GM19240 (cell line): ENCODE data around the gene SDC3.
"Not testable (repeated sequence)": the region's sequence is repeated elsewhere in the genome, so short reads cannot be mapped to it uniquely, and the experiment has no call there.

ENCODE experiments used
- DNase-seq: peaks from one replicate; pipeline ENCODE4 v3.0.0; 2011; ENCODE audit warnings: low spot score; ENCODE audit not compliant: insufficient read length

SDC3 gene, protein sequence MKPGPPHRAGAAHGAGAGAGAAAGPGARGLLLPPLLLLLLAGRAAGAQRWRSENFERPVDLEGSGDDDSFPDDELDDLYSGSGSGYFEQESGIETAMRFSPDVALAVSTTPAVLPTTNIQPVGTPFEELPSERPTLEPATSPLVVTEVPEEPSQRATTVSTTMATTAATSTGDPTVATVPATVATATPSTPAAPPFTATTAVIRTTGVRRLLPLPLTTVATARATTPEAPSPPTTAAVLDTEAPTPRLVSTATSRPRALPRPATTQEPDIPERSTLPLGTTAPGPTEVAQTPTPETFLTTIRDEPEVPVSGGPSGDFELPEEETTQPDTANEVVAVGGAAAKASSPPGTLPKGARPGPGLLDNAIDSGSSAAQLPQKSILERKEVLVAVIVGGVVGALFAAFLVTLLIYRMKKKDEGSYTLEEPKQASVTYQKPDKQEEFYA

DNA sequence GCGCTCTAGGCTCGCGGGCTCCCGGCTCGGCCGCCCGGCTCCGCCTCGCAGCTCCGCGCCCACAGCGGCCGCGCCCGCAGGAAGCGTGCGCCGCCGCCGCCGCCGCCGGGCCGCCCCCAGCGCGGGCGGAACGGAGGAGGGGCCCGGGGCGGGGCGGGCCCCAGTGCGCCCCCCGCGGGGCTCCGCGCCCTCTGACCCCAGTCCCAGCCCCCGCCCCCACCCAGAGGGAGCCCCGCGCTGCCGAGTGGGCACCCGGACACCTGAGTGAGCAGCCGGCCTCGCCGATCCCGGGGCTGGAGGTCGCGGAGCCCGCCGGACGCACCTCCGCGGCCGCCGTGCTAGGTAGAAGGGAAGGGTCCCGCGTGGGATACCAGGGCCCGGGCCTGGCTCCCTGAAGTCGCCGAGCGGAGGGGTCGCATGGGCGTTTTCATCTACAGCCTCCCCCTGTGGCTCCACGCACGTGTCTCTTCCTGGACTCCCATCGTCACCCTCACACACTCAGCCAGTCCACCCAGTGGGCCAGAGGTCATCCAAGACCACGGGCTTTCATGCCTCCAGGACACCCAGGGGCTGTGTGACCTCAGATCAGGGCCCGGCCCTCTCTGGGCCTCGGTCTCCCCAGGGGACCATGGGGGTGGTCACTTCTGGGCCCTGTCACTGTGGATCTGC lies at the start of gene SDC3:
Gene SDC3 (minus strand): TSS at position 63 of the 669 bp plus-strand sequence. CDS start 172 bp downstream, outside the sequence.
- no peak for DNase-seq

DNA sequence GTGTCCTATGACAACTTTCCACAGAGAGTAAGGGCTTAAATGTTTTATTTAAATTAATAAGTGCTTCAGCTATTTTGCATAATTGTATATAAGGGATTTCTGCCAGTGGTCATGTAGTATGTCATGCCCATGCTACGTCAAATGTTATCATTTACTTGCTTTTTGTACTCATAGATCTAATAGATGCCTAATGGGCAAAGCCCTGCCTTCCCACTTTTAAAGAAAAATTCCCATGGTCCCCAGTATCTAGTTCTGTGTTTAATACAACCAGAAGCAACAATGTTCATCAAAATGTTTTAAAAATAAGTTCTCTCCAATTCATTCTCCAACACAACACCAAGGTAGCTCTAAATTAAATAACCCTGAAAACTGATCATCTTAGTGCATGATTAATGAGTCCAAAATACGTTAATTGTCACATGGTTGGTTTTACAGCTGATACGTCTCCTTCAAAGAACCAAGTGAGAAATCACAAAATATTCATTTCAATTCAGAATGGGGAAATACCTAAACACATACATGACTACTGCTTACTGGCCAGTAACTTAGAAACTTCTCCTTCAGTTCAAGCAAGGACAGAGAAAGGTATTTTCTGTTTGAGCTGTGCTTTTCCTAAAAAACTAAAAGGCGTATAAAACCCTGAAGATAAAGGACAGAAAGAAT lies 49.1 kb upstream of the SDC3 start:
- no peak for DNase-seq

DNA sequence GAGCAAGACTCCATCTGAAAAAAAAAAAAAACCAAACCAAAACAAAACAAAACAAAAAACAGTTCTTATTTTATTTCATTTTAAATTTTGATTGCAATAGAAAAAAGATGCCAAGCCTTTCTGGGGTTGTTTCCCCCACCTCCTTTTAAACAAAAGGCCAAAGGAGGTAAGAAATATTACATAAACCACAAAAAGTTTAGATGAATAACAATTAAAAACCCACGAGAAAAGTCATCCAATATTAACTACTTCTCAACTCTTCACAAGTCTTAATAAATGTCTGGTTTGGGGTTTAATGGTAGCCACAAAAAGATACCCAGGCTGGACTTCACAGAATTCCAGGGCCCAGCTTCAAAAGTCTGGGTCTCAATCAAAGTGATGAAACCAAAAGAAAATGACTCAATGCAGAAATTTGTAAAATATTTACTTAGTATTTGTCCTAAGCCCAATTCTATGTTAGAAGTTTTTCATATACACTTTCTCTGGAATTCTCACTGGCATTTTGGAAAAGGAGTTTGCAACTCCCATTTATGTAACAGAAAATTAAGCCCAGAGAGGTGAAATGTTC lies 47.0 kb upstream of the SDC3 start:
- DNase-seq, result no peak

DNA sequence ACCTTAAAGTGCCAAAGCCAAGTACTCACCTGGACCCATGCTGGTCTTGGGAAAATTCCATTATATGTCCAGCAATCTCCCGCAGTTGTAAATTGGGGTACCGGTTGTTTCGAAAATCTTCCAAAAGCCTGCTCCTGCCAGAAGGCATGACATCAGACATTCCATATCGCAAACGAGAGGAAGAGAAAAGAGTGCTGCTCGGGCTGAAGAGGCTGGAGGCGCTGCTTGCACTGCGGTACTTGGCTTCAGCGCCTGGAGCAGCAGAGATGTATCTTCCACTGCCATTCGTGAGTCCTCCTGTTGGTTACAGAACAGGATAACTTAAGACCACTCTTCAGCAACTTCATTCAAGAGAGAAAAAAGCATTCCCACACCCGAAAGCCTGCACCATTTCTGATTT lies 45.1 kb upstream of the SDC3 start:
- no peak for DNase-seq

DNA sequence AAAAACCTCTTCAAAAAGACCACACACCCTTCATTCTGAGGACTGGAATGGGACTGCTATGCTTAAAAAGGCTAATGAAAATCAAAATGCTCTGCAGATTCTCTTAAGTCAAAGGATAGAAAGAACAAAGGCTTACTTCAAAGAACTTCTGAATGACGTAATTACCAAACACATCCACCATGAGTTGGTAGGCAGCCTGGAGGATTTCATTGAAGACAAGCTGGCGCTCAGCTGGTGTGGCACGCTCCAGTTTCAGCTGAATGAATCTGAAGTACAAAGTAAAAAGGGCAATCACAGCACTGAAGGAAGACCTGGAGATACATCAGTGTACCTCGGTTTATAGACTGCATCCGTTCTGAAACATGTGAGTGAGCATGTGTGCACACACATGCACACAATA lies 43.5 kb upstream of the SDC3 start:
- DNase-seq, result no peak

DNA sequence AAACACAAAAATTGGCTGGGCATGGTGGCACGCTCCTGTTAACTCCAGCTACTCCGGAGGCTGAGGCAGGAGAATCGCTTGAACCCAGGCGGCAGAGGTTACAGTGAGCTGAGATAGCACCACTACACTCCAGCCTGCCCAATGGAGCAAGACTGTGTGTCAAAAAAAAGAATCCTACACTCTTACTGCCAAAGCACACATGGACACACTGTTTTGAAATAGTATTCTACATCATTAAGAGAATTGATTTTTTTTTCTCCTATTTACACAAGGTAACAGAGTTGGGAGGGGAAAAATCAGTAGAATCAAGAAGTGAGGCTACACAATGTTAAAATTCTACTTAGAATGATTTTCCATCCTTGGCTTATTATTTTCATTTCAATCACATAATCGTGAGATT lies 42.1 kb upstream of the SDC3 start:
- DNase-seq, result no peak

DNA sequence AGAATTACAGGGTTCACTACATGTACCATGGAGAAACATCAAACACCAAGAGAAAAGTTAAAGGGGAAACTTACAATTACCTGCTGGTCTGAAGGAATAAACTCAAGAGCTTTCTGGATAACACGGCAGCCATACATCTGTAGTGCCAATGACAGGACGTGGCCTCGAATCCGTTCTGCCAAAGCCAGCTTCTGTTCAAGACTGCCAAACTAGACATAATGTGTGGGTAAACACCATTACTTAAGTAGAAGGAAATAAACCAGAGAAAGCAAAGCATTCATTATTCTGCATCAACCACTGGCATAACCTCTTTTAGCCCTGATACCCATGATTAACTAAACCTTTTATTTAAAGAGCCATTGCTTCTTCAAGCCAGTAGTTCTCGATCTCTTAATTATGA lies 41.5 kb upstream of the SDC3 start:
- no peak for DNase-seq

DNA sequence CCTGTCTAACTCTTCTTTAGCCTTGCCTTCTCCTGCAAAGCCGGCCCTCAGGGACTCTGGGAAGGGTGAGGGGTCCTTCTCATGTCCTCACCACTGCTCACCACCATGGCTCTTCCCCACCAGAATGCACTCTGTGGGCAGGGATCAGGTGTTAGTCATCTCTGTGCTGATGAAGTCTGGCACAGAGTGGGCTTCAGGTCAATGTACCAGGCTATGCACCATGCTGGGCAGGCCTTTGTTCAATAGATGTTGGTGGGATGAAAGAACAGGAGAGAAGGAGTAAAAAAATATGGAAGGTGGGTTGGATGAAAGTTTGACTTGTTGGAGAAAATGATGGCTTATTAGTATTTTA lies 40.9 kb upstream of the SDC3 start:
- not testable (repeated sequence) for DNase-seq

DNA sequence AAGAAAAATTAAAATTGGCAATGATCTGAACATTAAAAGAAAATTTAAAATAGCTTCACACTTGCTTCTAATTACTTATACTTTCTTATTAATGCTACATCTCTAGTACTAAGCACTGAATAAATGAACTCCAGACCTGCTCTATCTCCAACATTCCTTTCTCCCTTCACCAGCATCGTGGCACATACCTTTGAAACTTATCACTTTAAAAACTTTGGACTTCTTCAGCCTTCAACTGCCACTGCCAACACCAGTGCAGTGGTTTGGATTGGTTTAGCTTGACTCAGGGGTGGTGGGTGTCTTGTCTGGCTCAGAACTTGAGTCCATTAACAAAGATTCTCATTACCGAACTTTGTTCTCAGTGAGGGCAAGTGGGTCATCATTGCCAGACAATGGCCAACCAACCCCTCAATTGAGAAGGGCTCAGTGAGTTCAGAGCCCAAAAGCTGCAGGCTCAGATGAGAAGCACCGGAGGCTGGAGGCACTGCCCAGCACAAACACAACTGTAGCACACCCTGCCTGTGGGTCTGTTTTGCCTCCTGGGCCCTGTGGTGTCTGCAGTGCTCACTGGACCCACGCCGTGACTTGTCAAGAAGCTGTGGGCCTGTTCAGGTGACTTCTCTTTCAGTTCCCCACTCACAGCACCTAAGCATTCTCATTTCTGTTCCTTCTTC lies 40.4 kb upstream of the SDC3 start:
- DNase-seq, result not testable (repeated sequence)

DNA sequence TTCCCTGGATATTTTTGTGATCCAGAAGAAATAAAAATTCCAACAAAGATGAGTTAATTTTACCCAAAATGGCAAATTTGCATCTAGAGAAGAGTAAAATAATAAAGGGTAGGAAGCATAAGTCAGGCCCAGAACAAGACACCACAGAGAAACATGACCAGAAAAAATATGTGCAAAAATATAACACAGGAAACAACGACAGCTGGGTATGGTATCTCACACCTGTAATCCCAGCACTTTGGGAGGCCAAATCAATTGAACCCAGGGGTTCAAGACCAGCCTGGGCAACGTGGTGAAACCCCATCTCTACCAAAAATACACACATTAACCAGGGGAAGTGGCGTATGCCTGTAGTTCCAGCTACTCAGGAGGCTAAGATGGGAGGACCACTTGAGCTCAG lies 39.7 kb upstream of the SDC3 start:
- no peak for DNase-seq

DNA sequence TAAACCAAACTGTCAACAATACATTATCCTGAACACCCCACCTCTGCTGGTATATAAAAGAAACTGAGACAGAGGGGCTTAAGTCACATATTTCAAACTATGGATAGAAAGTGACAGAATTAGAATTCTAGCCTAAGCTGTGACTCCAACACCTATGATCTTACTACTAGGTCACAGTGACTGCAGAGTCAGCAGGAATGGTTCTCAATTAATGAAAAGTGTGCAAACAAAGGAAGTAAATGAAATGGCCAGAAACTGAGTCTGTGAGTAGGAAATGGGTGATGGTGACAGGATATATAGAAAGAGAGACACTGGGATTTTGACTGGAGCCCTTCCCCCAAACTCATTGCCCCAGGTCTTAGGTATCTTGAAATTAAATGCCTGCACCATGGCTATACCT lies 38.7 kb upstream of the SDC3 start:
- DNase-seq, result no peak

DNA sequence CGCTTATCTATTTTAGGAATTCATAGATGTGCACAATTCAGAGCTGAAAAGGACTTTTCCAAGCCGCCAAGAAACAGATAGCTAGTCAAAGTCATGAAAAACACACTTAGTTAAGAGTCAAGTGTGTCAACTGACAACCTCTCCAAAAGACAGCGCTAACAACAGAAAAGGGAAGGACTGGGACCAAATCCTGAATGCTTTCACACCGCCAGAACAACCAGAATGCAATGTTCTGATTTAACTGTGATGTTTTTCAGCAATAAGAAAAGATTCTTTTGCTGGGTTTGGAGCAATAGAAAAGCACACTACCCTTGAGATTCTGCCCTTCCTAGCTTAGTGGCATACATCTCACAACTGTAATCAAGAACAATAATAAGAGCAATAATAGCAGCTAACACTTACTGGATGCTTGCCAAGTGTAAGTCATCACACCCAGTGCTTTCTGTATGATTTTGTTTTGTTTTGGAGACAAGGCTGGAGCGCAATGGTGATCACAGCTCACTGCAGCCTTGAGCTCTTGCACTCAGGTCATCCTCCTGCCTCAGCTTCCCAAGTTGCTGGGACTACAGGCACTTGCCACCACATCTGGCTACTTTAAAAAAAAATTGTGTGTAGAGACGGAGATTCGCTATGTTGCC lies 33.9 kb upstream of the SDC3 start:
- no peak for DNase-seq

DNA sequence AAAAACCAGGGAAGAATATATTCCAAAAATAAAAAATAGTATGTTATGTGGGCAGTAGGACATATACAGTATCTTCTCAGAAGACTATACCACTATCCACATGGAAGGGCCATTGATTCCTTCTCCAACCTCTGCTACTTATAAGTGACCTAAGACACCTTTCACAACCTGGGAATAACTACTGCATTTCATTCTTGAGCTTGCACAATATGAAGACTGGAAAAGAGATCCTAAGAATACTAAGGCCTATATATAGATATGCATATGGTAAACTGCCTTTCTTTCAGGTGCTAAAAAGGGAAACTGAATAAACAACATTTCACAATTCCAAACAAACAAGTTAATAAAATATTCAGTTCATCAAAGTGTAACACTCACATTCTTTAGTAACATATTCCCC lies 32.0 kb upstream of the SDC3 start:
- no peak for DNase-seq

DNA sequence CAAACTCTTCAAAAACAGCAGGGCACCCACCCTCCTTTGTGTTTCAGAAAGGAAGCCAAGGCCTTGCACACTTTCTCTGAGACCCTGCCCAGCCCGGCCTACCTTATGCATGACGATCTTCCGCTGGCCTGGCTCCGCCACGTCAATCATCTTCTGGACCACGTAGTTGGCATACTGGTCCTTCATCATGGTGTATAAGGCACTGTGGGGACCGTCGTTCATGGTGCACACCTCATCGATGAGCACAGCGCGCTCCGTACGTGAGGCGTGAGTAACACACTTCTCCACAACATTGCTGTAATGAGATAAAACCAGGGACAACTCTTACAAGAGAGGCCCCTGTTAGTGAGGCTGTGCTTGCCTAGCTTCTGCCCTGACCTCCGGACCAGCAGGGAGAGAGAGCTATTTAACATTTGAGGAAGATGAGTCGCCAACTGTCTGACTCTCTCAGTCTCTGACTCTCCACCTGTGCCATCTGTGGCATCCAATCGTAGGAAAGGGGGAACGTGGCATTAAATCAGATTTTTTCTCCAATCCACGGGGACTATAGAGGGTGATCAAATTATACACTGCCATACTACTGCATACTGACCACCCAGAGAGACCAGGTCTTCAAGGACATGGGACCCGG lies 28.1 kb upstream of the SDC3 start:
- no peak for DNase-seq

DNA sequence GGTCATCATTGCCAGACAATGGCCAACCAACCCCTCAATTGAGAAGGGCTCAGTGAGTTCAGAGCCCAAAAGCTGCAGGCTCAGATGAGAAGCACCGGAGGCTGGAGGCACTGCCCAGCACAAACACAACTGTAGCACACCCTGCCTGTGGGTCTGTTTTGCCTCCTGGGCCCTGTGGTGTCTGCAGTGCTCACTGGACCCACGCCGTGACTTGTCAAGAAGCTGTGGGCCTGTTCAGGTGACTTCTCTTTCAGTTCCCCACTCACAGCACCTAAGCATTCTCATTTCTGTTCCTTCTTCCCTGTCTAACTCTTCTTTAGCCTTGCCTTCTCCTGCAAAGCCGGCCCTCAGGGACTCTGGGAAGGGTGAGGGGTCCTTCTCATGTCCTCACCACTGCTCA lies 27.2 kb upstream of the SDC3 start:
- DNase-seq, result not testable (repeated sequence)

DNA sequence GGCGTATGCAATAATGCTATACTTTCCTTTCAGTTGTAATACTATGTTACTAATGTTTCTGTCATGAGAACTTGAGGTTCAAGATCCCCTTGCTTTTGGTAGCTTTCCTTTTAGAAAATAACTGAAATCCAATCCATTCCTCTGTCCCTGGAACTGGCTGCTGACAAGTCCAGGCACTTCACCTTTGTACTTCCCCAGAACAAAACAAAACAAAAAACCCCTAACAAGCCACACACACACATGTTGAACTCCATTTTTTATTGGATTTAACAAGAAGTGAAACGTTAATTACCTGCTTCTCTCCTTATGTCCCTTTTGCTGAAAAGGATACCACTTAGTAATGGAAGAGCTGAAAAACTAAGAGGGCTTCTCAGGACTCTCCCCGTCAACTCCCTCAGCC lies 26.1 kb upstream of the SDC3 start:
- no peak for DNase-seq

DNA sequence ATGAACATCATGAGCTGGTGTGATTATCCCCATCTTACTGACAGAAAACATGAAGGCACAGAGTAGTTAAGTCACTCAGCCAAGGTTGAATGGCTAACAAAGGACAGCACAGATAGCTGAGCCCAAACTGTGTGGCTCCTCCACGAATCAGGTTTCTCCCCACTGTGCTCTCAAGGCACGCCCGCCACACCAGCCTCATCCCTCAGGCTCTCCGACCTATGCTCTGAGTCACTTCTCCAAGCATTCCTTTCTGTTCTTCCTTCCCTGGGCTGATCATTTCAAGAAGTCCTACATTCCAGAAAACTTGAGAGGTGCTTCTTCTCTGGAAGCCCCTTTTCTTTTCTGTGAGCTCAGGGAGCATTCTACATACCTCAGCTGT lies 25.3 kb upstream of the SDC3 start:
- DNase-seq, result no peak

DNA sequence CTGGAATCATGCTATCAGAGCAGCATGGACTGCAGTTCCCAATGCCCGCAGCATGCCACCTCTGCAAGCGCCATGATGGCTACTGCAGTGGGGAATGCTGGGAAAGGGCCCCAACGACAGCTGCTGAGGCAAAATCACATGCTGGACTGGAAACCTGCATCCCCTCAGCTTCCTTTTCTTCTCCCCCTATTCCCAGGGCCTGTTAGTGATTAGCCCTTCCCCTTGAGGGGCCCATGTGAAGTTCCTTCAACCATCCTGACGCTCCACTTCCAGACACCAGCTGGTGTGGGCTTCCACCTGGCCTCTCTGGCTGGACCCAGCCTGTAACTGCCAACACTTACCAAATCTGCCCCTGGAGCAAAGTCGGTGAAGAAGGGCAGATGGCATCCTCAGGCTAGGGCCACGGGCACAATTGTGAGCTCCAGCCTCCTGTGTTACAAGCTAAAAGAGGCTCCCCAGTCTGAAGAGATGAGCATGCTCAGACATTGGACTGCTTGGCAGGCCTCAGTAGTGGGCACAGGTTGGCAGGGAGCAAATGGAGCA lies 22.1 kb upstream of the SDC3 start:
- no peak for DNase-seq

DNA sequence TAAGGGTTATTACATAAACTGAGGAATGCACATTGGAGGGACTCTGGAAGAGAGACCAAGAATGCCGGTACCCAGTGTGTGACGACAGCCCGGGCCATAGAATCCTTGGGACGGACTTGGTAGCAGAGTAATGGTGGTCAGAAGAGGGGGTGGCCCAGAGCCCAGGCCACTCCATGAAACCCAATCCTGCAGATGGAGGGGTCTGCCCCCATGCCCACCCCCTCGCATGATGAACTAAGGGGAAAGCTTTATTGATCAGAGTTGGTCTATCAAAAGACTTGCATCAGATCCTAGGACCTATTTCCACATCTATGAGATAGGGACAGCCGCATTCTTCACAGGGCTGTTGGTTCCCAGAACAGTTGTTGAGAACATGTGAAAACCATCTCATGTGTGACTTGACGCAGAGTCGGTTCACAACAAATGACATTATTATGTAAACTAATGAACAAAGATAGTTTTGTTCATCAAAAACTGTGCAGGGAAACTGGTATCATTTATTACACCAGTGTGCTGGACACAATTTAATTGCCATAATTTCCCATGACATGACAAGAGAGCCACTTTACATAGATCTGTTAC lies 21.5 kb upstream of the SDC3 start:
- DNase-seq, result no peak
